ENCODE measurements around the gene ZNF532.

Gene ZNF532

DNA sequence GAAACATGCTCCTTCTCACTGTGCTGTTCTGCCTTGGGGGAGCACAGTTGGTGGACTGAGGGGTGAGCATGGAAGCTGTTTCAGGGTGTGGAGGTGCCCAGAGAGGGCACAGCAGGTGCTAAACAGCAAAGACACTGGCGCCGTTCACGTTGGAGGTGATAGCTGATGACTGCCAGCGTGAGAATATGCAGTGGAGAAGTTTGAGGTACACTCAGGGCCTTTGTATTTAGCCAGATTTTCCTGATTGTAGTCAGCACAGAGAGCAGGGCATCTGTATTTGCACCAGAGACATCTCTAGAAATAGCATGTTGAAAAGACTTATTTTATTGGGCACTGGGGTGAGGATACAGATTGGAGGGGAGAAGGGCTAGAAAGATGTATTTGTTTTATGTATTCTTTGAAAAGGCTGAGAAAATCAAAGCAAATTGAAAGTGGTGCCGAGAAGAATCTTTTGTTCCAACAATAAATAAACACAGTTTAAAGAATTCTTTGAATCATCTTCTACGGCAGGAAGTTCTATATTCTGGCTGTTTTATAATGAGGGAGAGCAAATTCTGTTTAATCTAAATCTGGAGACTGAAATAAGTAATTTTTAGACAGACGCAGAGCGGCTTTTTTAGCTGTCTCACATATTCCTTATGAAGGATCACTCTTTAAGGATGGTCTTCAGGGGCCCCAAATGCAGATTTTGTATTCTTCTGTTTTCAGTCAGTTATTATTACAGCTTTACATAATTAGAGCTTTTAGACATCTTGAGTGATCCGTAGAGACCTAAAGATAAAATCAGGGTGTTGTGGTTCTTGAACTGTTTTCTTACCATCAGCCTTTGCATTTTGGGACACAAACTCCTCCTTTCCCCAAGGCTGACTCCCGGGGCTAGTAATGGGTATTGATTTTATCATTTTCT, 7.1 kb downstream of the ZNF532 start:
- DNase-seq, result no peak

GRCh38 chr18:58878640-58879039, 14.0 kb downstream of the ZNF532 start:
- no peak for DNase-seq

DNA sequence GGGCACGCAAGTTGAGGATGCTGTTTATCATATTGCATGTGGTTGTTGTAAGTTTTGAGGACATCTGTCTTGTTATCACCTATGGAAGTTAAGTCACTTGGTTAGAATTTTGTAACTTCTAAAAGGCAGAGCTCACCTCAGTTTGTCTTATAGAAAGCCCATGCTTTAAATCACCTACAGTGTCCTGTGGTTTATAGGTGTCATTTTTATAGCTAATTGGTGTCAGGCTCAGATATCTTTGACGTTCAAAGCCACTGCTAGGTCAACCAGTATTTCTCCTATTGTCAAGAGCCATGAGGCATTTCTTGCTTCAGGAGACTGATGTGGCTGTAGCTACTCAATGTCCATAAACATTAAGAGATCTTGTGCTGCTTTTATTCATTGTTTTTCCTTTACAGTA, 16.8 kb downstream of the ZNF532 start:
- no peak for DNase-seq

GRCh38 chr18:58882044-58882443, 17.4 kb downstream of the ZNF532 start:
- DNase-seq, result no peak

DNA sequence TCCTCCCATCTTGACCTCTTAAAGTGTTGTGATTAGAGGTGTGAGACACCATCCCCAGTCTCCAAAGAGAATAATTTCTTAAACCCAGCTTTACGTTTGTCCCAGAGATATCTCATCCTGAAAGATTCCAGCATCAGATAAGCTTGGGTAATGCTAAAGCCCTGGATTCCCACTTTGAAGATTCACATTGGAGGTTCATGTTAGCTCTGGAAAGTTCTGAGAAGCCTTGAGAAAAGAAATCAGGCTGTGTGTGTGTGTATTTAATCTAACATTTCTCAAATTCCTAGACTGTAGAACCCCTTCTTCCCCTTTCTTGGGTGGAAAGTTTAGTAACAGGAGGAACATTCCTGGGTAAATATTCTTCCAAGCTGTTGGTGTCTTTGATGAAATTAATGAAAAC, 18.0 kb downstream of the ZNF532 start:
- no peak for DNase-seq

GRCh38 chr18:58884680-58885079, 20.0 kb downstream of the ZNF532 start:
- no peak for DNase-seq

DNA sequence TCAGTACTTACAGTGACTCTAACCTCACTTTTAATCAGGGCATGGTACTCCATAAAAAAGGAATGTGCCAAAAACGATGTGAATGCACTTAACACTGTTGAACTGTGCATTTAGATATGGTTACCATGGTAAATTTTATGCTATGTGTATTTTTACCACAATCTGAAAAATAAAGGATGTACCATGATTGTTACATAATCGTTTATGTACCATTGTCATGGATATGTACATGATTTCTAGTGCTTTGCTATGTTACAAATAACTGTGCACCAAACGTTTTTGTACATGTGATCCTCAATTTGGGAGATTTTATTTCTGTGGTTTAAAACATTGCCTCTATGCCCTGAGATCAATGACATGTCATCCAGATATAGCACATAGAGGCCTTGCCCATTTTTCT, 21.8 kb downstream of the ZNF532 start:
- no peak for DNase-seq

GRCh38 chr18:58886864-58887612, 22.4 kb downstream of the ZNF532 start:
- no peak for DNase-seq

DNA sequence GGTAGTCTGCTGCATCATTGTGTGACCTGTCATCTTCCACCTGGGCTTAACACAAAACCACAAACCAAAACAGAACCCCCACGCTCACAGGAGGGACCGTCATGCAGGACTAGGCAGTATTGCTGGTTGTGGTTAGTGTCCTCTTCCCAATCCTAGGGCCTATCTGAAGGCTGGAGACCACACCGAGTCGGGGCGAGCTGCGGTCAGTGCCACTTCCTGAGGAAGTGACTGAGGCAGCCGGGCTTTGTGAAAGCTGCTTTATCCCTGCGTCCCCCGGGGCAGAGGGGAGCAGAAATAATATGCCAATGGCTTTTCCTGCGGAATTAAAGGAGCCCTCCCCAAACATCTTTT, 22.9 kb downstream of the ZNF532 start:
- DNase-seq, result no peak

DNA sequence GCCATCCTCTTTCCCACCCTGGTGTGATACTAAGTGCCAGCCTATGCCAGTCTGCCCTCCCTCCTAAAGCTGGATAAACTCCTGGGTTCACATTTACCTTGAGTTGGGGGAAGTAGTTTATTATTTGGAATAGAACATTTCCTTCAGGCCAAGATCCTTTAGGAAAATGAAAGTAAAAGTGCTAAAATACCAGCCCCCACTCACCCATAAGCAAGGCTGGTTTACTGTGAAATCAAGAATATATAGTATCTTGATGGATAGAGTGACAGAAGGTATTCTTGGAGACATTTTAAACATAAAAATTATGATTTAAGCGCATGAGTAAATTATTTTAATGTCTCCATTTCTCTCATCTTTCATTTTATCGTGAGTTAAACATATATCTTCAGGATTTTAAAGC, 27.1 kb downstream of the ZNF532 start:
- DNase-seq, result no peak

DNA sequence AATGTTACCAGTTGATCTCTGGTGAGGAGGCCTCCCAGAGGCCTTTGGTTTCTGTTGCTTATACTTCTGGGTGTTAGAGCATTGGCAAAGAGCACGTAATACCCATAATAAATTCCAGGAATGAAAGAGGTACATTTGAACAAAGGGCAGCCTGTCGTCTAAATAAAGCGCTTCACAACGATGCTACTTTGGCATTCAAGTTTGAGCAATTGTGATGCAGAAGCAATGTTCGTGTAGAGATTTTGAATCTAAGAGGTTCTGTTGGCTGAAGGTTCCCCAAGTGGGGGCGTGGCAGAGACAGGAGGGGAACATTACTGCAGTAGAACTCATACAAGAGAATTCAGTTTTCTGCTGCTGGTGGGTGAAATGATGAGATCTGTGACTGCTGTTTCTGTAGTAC, 27.8 kb downstream of the ZNF532 start:
- DNase-seq, result no peak

DNA sequence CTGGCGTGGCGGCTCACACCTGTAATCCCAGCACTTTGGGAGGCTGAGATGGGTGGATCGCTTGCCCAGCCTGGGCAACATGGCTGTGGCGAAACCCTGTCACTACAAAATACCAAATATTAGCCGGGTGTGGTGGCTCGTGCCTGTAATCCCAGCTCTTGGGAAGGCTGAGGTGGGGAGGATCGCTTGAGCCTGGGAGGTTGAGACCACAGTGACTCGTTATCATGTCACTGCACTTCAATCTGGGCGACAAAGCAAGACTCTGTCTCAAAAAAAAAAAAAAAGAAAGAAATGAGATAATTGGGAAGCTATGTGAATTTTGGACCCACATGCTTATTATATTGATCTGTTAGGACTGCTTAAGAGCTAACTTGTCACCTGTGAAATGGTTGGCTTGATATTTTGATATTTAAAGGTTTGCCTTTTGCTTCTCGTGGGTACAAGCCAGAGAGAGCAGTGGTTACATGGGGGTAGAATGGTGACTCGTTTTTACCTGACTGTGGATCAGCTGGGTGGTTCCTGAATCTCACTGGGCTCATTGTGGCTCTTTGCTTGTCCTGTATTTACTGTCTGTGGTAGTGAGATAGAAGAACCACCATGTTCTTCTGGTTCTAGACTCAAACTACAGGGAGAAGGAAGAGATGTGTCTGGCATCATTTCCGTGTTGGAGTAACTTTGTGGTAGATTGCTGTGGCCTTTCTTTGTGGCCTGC, 28.9 kb downstream of the ZNF532 start:
- no peak for DNase-seq

GRCh38 chr18:58894930-58895329, 30.3 kb downstream of the ZNF532 start:
- DNase-seq, result no peak

GRCh38 chr18:58895385-58895784, 30.7 kb downstream of the ZNF532 start:
- no peak for DNase-seq

- DNase-seq, result no peak
These were observed 31.6 kb downstream of the ZNF532 start for GRCh38 chr18:58896268-58896667.

- no peak for DNase-seq
These were observed 32.2 kb downstream of the ZNF532 start for GRCh38 chr18:58896734-58897508.

- no peak for DNase-seq
These were observed 33.5 kb downstream of the ZNF532 start for GRCh38 chr18:58898010-58898799.

DNA sequence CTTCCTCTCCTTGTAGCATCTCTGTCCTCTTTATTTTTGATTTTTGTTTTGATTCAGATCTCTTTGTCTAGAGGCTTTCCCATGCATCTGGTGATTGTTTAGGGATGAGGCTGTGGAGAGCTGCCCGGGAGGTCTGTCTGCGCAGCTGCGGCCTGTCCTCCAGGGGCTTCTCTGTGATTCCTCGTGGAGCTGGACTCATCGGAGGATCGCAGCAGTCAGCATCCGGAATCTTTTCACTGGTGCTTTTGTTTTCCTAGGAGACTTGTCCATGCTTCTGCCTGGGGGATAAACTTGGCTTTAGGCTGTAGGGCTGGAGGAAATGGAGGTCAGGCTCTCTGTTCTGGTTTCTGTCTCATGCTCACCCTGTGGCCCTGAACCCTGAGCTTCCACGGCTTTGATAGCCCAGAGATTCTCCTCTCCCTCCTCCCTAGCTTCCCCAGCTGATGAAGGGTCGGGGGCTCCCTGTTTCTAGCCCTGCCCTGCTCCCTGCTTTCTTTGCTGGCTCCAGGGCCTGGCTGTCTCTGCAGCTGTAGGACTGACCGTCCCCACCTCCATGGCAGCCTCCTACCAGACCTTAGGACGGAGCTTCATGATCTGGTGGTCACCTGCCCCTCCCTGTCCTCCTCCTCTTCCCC, 35.5 kb downstream of the ZNF532 start:
- no peak for DNase-seq

GRCh38 chr18:58901143-58901542, 36.5 kb downstream of the ZNF532 start:
- no peak for DNase-seq

GRCh38 chr18:58901783-58902182, 37.1 kb downstream of the ZNF532 start:
- DNase-seq, result no peak

DNA sequence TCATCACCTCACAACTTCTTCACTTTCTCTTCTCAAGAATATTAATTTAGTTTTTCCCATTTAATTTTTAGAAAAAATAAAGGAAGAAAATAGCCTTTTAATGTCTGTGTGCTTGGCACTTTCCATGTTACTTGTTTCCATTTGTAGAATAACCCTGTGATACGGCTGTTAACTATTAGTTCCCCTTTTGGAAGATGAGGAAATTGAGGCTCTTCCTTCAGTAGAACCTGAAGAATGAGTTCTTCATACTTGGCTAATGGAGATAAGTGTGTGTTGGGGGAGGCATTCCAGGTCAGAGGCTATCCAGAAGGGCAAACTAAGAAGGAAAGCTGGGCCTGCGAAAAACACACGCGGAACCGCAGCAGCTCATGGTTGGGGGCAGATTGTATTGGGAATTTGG, 38.3 kb downstream of the ZNF532 start:
- DNase-seq, result no peak

GRCh38 chr18:58903533-58903932, 38.9 kb downstream of the ZNF532 start:
- DNase-seq, result no peak

Data from retina (tissue), 1 donor.